Stimulated activated CD4-positive, alpha-beta T cell treated with anti-CD3 and anti-CD28 coated beads, Interleukin-1b, Interleukin-23, amount 100 ng/mL, for 24 hours (primary cell): ENCODE results near the gene HELT.

Experiments used
- DNase-seq, 4 experiments: peaks; one replicate each; pipeline ENCODE4 v3.0.0-alpha.2; 2020; ENCODE audit warnings: low read depth in 4 of 4, low spot score in 1 of 4

The HELT gene

DNA sequence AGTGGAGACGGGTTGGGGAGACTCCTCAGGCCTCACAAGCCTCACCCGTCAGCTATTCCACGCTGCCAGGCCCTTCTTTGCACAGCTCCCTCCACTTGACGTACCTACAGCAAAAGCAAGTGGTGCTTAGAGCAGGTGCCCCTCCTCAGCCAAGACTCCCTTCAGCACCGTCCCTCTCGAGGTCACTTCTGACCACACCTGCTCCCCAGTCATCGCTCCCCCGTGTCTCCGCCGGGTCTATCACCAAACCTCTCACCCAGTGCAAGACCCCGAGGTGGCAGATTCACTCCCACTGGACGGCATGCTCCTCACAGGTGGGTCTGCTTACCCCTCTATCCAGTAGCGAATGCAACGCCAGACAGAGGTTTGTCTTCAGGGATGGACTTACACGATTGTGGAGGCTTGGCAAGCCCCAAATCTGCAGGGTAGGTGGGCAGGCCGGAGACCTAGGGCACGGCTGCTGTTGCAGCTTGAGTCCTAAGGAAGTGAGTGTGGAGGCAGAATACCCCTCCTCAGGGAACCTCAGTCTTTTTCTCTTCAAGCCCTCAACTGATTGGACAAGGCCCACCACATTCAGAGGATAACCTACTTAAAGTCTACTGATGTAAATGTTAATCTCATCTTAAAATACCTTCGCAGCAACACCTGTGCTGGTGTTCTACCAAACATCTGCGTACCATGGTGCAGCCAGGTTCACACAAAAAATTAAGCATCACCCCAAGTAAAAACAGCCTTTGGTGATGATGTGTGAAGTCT, 14.5 kb upstream of the HELT start:
- DNase-seq, result no peak

DNA sequence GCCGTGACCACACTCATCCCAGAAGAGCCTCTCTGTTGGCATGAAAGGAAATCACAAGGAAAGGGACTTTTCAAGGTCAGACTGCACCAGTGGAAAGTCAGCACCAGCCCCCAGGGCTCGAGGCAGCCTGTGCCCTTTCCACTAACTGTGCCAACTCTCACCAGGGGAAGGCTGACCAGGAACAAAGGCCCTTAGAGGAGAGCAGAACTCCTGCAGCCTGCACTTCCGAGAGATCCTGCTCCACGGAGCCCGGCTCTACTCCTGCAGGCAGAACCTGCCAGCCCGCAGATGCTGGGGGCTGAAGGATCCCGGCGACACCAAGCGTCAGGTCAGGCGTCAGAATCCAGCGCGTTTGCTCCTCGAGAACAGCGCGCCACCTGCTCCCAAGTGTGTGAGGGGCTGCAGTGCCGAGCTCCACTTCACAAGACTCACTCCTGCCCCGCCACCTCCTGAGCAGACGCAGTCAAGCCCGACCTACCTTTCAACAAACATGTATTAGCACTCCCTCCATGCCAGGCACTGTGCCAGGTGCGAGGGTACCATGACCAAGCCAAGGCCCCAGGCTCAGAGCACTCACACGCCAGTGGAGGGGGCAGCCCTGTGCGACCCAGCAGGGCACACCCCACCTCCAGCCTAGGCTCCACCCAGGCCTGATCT, 13.6 kb upstream of the HELT start:
- no peak for DNase-seq

GRCh38 chr4:185005219-185005819, 13.0 kb upstream of the HELT start:
- DNase-seq, result peak; percentile 61 to 74 (median 72)

DNA sequence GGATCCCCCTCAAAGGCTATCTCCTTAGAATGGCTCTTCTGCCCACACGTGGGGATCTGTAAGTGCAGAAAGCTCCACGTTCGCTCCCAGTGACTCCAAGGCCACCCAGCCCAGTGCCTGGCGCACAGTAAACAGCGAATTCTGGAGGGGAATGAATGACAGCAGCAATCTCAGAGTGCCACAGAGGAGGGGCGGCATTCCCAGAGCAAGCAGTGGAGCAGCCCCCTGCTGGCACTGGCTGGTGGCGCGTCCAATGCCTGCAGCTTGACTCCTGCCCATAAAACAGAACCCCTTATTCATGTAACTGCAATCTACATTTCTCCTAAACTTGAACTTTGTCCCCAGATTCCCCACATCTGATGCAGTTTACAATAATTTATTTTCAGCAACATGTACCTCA, 6.9 kb upstream of the HELT start:
- no peak for DNase-seq

DNA sequence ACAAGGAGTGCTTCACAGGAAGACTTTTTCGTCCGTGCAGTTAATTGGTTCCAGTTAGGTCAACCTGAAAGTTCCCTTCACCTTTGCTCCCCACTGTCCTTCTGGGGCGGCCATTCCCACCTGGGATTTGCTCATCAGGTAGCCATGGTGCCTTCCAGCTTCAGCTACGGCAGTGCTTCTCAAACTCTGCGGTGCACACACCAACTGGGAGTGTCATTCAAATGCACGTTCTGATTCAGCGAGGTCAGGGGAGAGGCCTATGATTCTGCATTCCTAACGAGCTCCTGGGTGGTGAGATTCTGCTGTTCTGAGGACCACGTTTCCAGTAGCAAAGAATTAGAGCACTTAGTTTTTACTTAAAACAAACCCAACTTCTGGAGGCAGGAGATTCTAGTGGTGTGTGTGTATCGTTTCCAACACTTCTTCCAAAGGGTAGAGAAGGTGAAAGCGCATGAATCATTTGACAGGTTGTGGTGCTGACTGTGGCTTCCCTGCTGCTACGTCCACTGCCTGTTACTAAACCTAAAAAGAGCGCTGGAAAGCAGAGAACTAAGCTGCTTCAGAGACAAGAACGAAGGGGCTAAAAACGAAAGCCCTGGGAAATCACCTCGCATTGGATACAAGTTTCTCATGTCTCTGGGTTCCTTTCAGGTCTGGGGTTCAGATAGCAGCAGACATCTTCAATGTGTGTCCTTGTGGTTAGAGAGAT, 4.7 kb upstream of the HELT start:
- no peak for DNase-seq

GRCh38 chr4:185015108-185015507, 3.2 kb upstream of the HELT start:
- no peak for DNase-seq

GRCh38 chr4:185016101-185016940, 2.0 kb upstream of the HELT start:
- DNase-seq, result no peak

- no peak for DNase-seq
Measured at GRCh38 chr4:185016946-185017758, 1.1 kb upstream of the HELT start.

DNA sequence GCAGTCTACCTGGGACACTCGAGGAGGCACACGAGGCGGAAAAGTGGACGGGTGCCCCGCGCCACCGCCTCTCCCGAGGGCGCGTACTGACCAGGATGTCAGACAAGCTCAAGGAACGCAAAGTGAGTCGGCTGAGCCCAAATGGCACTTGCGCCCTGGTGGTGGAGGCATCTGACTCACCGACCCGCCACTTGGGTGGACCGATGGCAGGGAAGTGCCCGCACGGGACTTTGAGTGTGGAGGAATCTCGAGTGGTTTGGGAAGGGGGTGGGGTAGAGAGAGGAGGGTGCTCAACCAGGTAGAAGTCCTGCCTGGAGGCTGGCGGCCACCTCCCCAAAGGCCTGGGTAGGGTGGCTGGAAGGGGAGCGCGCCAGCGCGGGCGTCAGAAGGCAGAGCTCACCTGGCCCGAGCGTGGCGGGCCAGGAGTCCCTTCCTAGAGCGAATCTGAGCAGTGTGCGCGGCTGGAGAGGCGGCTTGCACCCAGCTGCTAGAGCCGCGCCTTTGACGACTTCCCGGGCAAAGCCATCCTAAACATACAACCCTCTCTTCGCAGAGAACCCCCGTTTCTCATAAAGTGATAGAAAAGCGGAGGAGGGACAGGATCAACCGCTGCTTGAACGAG, 655 bp downstream of the HELT start:
- no peak for DNase-seq

- no peak for DNase-seq
Measured at GRCh38 chr4:185019456-185020292, 1.4 kb downstream of the HELT start.

DNA sequence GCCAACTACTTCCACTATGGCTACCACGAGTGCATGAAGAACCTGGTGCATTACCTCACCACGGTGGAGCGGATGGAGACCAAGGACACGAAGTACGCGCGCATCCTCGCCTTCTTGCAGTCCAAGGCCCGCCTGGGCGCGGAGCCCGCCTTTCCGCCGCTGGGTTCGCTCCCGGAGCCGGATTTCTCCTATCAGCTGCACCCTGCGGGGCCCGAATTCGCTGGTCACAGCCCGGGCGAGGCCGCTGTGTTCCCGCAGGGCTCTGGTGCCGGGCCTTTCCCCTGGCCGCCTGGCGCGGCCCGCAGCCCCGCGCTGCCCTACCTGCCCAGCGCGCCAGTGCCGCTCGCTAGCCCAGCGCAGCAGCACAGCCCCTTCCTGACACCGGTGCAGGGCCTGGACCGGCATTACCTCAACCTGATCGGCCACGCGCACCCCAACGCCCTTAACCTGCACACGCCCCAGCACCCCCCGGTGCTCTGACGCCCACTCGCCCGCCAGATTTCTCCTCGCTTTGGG, 2.1 kb downstream of the HELT start:
- no peak for DNase-seq

GRCh38 chr4:185020863-185021761, 2.8 kb downstream of the HELT start:
- no peak for DNase-seq

- DNase-seq, result no peak
Measured at GRCh38 chr4:185023471-185023870, 5.2 kb downstream of the HELT start.

DNA sequence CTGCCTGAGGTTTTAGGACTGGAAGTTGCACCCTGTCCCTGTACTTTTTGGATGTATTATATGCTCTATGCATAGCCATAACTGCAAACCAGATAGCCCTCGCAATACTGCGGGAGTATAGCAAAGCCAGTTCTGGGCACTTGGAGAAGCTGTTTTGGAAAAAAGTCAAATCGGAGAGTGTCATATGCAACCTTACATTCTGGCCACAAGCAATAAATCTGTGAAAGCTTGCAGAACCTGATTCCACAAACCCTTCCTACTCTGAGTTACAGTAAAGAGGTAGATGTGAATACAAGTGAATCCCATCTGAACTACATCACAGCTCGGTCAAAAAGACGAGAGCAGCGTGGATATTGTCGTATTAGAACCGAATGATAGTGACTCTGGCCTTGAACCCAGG, 10.3 kb downstream of the HELT start:
- no peak for DNase-seq

GRCh38 chr4:185031611-185032010, 13.3 kb downstream of the HELT start:
- no peak for DNase-seq

- DNase-seq, result no peak
Measured at GRCh38 chr4:185033072-185033471, 14.8 kb downstream of the HELT start.

- DNase-seq, result no peak
Measured at GRCh38 chr4:185033950-185034349, 15.7 kb downstream of the HELT start.

DNA sequence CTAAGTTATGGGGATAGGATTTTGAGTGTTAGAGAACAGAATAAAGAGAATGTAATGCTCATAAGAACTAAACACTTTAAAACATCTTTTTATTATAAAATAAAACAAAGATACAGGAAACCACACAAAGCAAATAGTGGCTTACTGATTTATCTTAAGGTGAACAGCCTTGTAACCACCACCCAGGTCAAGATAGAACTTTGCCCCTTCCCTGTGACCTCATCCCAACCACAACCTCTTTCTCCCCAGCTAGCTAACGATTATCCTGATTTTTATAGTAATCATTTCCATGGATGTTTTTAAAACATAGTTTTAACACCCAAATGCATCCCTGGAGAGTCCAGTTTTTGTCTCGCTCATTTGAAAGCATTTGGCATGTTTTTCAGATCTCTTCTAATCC, 17.0 kb downstream of the HELT start:
- DNase-seq, result no peak
